Measurements from ENCODE around the gene IL17RA.

DNA sequence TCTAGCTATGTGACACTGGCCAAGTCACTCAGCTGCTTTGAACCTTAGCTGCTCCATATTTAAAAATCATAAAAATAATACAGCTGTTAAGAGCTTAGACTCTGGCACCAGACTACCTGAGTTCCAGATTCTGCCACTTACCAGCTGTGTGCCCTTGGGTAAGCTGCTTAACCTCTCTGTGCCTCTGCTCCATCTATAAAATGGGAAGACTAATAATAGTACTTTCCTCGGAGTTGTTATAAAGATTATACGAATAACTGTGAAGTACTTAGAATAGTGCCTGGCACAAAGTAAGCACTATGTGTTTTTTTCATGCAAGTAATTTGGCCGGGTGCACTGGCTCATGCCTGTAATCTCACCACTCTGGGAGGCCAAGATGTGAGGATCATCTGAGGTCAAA lies 72.9 kb downstream of the IL17RA start:
- TF ChIP-seq, protein P1, sequence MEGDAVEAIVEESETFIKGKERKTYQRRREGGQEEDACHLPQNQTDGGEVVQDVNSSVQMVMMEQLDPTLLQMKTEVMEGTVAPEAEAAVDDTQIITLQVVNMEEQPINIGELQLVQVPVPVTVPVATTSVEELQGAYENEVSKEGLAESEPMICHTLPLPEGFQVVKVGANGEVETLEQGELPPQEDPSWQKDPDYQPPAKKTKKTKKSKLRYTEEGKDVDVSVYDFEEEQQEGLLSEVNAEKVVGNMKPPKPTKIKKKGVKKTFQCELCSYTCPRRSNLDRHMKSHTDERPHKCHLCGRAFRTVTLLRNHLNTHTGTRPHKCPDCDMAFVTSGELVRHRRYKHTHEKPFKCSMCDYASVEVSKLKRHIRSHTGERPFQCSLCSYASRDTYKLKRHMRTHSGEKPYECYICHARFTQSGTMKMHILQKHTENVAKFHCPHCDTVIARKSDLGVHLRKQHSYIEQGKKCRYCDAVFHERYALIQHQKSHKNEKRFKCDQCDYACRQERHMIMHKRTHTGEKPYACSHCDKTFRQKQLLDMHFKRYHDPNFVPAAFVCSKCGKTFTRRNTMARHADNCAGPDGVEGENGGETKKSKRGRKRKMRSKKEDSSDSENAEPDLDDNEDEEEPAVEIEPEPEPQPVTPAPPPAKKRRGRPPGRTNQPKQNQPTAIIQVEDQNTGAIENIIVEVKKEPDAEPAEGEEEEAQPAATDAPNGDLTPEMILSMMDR (IDR thresholded peaks at IDR 0.05), result no peak
- TF ChIP-seq POLR2A (IDR thresholded peaks at IDR 0.05) (no peak), POLR2AphosphoS5 (IDR thresholded peaks at IDR 0.05) (no peak)

Measured in prostate gland (tissue), 2 donors.